A549 (cell line): ENCODE measurements around the gene ZPBP2. TPM values are rescaled to one million over a fixed set of nuclear protein-coding genes. Genes with fewer than 3 reads are reported as not detected.

Experiments used
- ATAC-seq, 2 experiments: fragments of 200-7000 bp in 1 of 2; fragments of >200 bp in 1 of 2; cut with Nextera tagmentation in 1 of 2; cut with Tn5 transposase in 1 of 2; 3 replicates each; pipeline versions ENCODE4 v1.8.0 to v1.9.1; 2018 to 2020; ENCODE audit warnings: mild to moderate bottlenecking in 1 of 2, moderate library complexity in 1 of 2
- CTCF ChIA-PET: fragments of 300-600 bp; sonication (Branson Sonifier 250); formaldehyde crosslinking; extraction: SDS; loops from one replicate; lab custom pipeline; 2021; ENCODE audit warnings: antibody characterized with exemption, inconsistent platforms; lab: Yijun Ruan, JAX
- POLR2A ChIA-PET: fragments of 350-600 bp; formaldehyde crosslinking; extraction: SDS; loops from one replicate; lab custom pipeline; 2021; ENCODE audit warnings: antibody characterized with exemption, inconsistent platforms; lab: Yijun Ruan, JAX
- DNase-seq, 2 experiments: peaks; one replicate each; pipeline versions ENCODE4 v3.0.0 to v3.0.0-alpha.2; 2011 to 2016; ENCODE audit warnings: low read depth in 1 of 2, low spot score in 1 of 2
- FAIRE-seq: peaks from 2 replicates; lab custom pipeline; 2011; peaks lifted over from hg19 to GRCh38; lab: Jason Lieb, UNC
- H3K27ac ChIP-seq, 2 experiments: fragments of >200 bp; sonication (Bioruptor Twin); formaldehyde crosslinking; 3 replicates each; pipeline ENCODE4 v1.5.1; 2016 to 2017
- H3K4me1 ChIP-seq: fragments of >200 bp; sonication (Bioruptor Twin); formaldehyde crosslinking; 3 replicates; pipeline ENCODE4 v1.6.1; 2016
- H3K4me2 ChIP-seq: fragments of >200 bp; sonication (Bioruptor Twin); formaldehyde crosslinking; 3 replicates; pipeline ENCODE4 v1.6.1; 2016
- H3K4me3 ChIP-seq: fragments of >200 bp; sonication (Bioruptor Twin); formaldehyde crosslinking; 3 replicates; pipeline ENCODE4 v1.5.1; 2016
- H3K9me3 ChIP-seq: fragments of >200 bp; sonication (Bioruptor Twin); formaldehyde crosslinking; 3 replicates; pipeline ENCODE4 v1.6.1; 2016
- BCL3 ChIP-seq: fragments of >200 bp; sonication (Bioruptor Twin); formaldehyde crosslinking; IDR thresholded peaks from 3 replicates; pipeline ENCODE4 v1.6.1; 2016
- BHLHE40 ChIP-seq: IDR thresholded peaks from 2 replicates; pipeline ENCODE4 v1.6.1; 2012; ENCODE audit warnings: low read depth, low read length, inconsistent platforms
- CBX2 ChIP-seq: fragments of 200-600 bp; sonication (generic); IDR thresholded peaks from 2 replicates; pipeline ENCODE4 v1.6.1; 2016; ENCODE audit warnings: low read depth, mild to moderate bottlenecking, borderline replicate concordance
- CBX8 ChIP-seq: fragments of 200-600 bp; sonication (generic); IDR thresholded peaks from 2 replicates; pipeline ENCODE4 v1.6.1; 2016
- CHD2 ChIP-seq: fragments of 150-350 bp; IDR thresholded peaks from 2 replicates; pipeline ENCODE4 v1.6.1; 2014; ENCODE audit warnings: low read length; ENCODE audit not compliant: partially characterized antibody
- CTCF ChIP-seq: fragments of >200 bp; sonication (Bioruptor Twin); formaldehyde crosslinking; IDR thresholded peaks from 3 replicates; pipeline ENCODE4 v1.5.1; 2016
- E2F6 ChIP-seq: IDR thresholded peaks from 2 replicates; pipeline ENCODE4 v1.6.1; 2012; ENCODE audit warnings: low read depth, borderline replicate concordance
- FOXS1 ChIP-seq: fragments of 250-450 bp; sonication (Bioruptor Pico); IDR thresholded peaks from 2 replicates; pipeline ENCODE4 v1.5.0; 2020; ENCODE audit warnings: mild to moderate bottlenecking, moderate library complexity
- HEYL ChIP-seq: fragments of 250-450 bp; sonication (Bioruptor Pico); IDR thresholded peaks from 2 replicates; pipeline ENCODE4 v1.8.0; 2021; ENCODE audit warnings: mild to moderate bottlenecking, moderate library complexity
- HOXB5 ChIP-seq: fragments of 250-450 bp; sonication (Bioruptor Pico); IDR thresholded peaks from 2 replicates; pipeline ENCODE4 v1.5.0; 2020; ENCODE audit warnings: mild to moderate bottlenecking, moderate library complexity
- KDM5A ChIP-seq: fragments of 200-600 bp; sonication (generic); IDR thresholded peaks from 2 replicates; pipeline ENCODE4 v1.6.1; 2016; ENCODE audit warnings: antibody characterized with exemption, mild to moderate bottlenecking
- MYC ChIP-seq: IDR thresholded peaks from 2 replicates; pipeline ENCODE4 v1.6.1; 2012; ENCODE audit warnings: mild to moderate bottlenecking, inconsistent platforms, low read length, improper control_type of control experiment, borderline replicate concordance
- NFE2L2 ChIP-seq: fragments of 150-350 bp; conservative IDR thresholded peaks from 2 replicates; pipeline ENCODE4 v1.6.1; 2014; ENCODE audit warnings: low read length
- PHF8 ChIP-seq: fragments of 200-600 bp; sonication (generic); IDR thresholded peaks from 2 replicates; pipeline ENCODE4 v1.6.1; 2016; ENCODE audit warnings: low read depth, mild to moderate bottlenecking, antibody characterized with exemption, moderate library complexity, borderline replicate concordance
- POLR2A ChIP-seq: IDR thresholded peaks from 2 replicates; pipeline ENCODE4 v1.6.1; 2012; ENCODE audit warnings: mild to moderate bottlenecking, low read length
- POLR2AphosphoS2 ChIP-seq: conservative IDR thresholded peaks from 2 replicates; pipeline ENCODE4 v1.6.1; 2012; ENCODE audit warnings: low read length, improper control_type of control experiment, inconsistent platforms
- RARB ChIP-seq: fragments of 250-450 bp; sonication (Bioruptor Pico); IDR thresholded peaks from 2 replicates; pipeline ENCODE4 v1.8.0; 2021; ENCODE audit warnings: mild to moderate bottlenecking, moderate library complexity
- TFCP2L1 ChIP-seq: fragments of 250-450 bp; sonication (Bioruptor Pico); IDR thresholded peaks from 2 replicates; pipeline ENCODE4 v1.5.0; 2021; ENCODE audit warnings: mild to moderate bottlenecking
- ZFP36 ChIP-seq: fragments of 450-650 bp; IDR thresholded peaks from 2 replicates; pipeline ENCODE4 v1.6.1; 2014; ENCODE audit warnings: borderline replicate concordance; ENCODE audit not compliant: partially characterized antibody
- WGBS: methylation state at CpG from one replicate; pipeline ENCODE4 v1.1.6; 2017; ENCODE audit errors: missing lambda C conversion rate; 5-methylcytosine and 5-hydroxymethylcytosine counted together
- polyA plus RNA-seq, 4 experiments: library from polyadenylated mRNA; depleted of rRNA in 3 of 4; stranded (reverse); fragments of >200 nt; fragmentation: RNase III in 1 of 4; extraction: RNeasy Plus Mini Kit Qiagen cat#74134 plus additional on column Dnase treatment in 1 of 4; gene quantifications; 2 replicates in 3 of 4; 3 replicates in 1 of 4; pipeline ENCODE4 v1.2.3, GENCODE V29; 2011 to 2017
- TF ChIP-seq, protein P1 (sequence below): fragments of 250-450 bp; sonication (Bioruptor Pico); IDR thresholded peaks from 2 replicates; pipeline ENCODE4 v1.5.0; 2020; ENCODE audit warnings: low read depth, mild to moderate bottlenecking, moderate library complexity
- TF ChIP-seq, protein P2 (sequence below): IDR thresholded peaks from 2 replicates; pipeline ENCODE4 v1.6.1; 2012

Gene ZPBP2
- polyA plus RNA-seq, 2 of the 4 experiments (the other 2 are of a cell fraction): not detected

- H3K4me2 ChIP-seq: no peak overlapping the region
- TF ChIP-seq KDM5A (no peak), TFCP2L1 (CRISPR knock-in tag) (no peak), HEYL (no peak), MYC (no peak), ZFP36 (no peak), CTCF (no peak), PHF8 (no peak), POLR2A (no peak)
- TF ChIP-seq, all 56 proteins: peak for 0
- no peaks in the 10 kb centered on the region for H3K4me1 ChIP-seq
- CTCF ChIA-PET: interaction anchor here (0.6 to 1.0 kb wide), 3 partner anchors 149 to 159 kb away, joined by 3 to 4 read pairs (median 3); no protein-coding TSS in a partner anchor
- WGBS: 2% methylated on average over 4 of the region's 4 CpGs
- ATAC-seq (peak in 1 of 2 experiments; percentile 39; a peak in 4 of 6 replicates), FAIRE-seq (no peak), DNase-seq (no peak)
- H3K9me3 ChIP-seq: peaks cover 29% of the 10 kb centered on the region
- no peak overlapping the region for H3K4me3 ChIP-seq
- H3K27ac ChIP-seq: no peak overlapping the region
- POLR2A ChIA-PET: no interaction called here
These were observed 47.5 kb upstream of the ZPBP2 start for GRCh38 chr17:39820541-39820940.

- CTCF ChIA-PET: interaction anchor here (0.6 to 1.0 kb wide), 3 partner anchors 14 to 159 kb away, joined by 3 to 4 read pairs (median 3); no protein-coding TSS in a partner anchor
- Histone ChIP-seq H3K4me2 (no peak overlapping the region), H3K4me3 (no peak overlapping the region), H3K4me1 (no peaks in the 10 kb centered on the region), H3K27ac (no peak overlapping the region), H3K9me3 (peaks cover 30% of the 10 kb centered on the region)
- FAIRE-seq (no peak), ATAC-seq (no peak), DNase-seq (no peak)
- POLR2A ChIA-PET: no interaction called here
- WGBS: 55% methylated on average over 2 of the region's 2 CpGs
- TF ChIP-seq POLR2AphosphoS2 (no peak), HOXB5 (CRISPR knock-in tag) (no peak), NFE2L2 (no peak), CHD2 (no peak), FOXS1 (CRISPR knock-in tag) (no peak)
- TF ChIP-seq, protein P1, sequence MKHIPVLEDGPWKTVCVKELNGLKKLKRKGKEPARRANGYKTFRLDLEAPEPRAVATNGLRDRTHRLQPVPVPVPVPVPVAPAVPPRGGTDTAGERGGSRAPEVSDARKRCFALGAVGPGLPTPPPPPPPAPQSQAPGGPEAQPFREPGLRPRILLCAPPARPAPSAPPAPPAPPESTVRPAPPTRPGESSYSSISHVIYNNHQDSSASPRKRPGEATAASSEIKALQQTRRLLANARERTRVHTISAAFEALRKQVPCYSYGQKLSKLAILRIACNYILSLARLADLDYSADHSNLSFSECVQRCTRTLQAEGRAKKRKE (CRISPR knock-in tag): no peak
- TF ChIP-seq, protein P2, sequence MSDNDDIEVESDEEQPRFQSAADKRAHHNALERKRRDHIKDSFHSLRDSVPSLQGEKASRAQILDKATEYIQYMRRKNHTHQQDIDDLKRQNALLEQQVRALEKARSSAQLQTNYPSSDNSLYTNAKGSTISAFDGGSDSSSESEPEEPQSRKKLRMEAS: no peak
These were observed 47.0 kb upstream of the ZPBP2 start for GRCh38 chr17:39820987-39821386.

DNA sequence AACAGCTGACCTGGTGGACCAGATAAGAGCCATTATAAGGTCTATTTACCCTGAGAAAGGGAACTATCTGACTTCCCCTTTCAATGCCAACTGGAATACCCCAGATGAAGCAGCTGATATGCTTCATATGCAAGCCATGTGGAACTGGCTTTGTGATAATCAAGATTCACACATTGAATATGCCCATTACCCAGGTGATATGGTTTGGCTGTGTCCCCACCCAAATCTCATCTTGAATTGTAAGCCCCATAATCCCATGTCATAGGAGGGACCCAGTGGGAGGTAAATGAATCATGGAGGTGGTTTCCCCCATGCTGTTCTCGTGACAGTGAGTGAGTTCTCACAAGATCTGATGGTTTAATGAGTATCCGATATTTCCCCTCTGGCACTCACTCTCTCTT is 46.0 kb upstream of the ZPBP2 start:
- Histone ChIP-seq H3K4me2 (no peak overlapping the region), H3K4me3 (no peak overlapping the region), H3K4me1 (no peaks in the 10 kb centered on the region), H3K9me3 (peaks cover 30% of the 10 kb centered on the region), H3K27ac (no peak overlapping the region)
- 23% methylated on average over 2 of the region's 2 CpGs for WGBS
- ATAC-seq: no peak
- DNase-seq: no peak
- POLR2A ChIA-PET: no interaction called here
- TF ChIP-seq FOXS1 (CRISPR knock-in tag) (no peak), BHLHE40 (no peak), MYC (no peak), CTCF (no peak), CBX8 (no peak), RARB (CRISPR knock-in tag) (no peak), CBX2 (no peak), BCL3 (no peak), E2F6 (no peak), KDM5A (no peak)
- TF ChIP-seq, protein P1 (CRISPR knock-in tag): no peak
- TF ChIP-seq, protein P2: no peak
- no peak for FAIRE-seq
- CTCF ChIA-PET: interaction anchor here (0.5 to 1.4 kb wide), 2 partner anchors 191 to 532 kb away, joined by 3 read pairs; no protein-coding TSS in a partner anchor
